Stimulated activated CD8-positive, alpha-beta memory T cell treated with anti-CD3 and anti-CD28 coated beads, Interleukin-12 subunit alpha, Interleukin-12 subunit beta, amount 100 ng/mL, for 4 hours (primary cell): ENCODE data around the gene ARID1A.

Experiments used
- DNase-seq: peaks from one replicate; pipeline ENCODE4 v3.0.0-alpha.2; 2020; ENCODE audit warnings: low read depth

The ARID1A gene

GRCh38 chr1:26761217-26761616 is 65.4 kb downstream of the ARID1A start:
- no peak for DNase-seq

- no peak for DNase-seq
These were observed 71.9 kb downstream of the ARID1A start for GRCh38 chr1:26767714-26768113.

GRCh38 chr1:26768755-26769154 is 72.9 kb downstream of the ARID1A start:
- no peak for DNase-seq

- DNase-seq, result no peak
These were observed 75.4 kb downstream of the ARID1A start for GRCh38 chr1:26771285-26771642.

- DNase-seq, result no peak
These were observed 76.0 kb downstream of the ARID1A start for GRCh38 chr1:26771643-26772321.

- no peak for DNase-seq
These were observed 76.9 kb downstream of the ARID1A start for GRCh38 chr1:26772687-26773086.

- DNase-seq, result no peak
These were observed 78.6 kb downstream of the ARID1A start for GRCh38 chr1:26774462-26774861.

- no peak for DNase-seq
These were observed 79.9 kb downstream of the ARID1A start for GRCh38 chr1:26775666-26776065.

- DNase-seq, result no peak
These were observed 83.4 kb downstream of the ARID1A start for GRCh38 chr1:26779098-26779668.

- DNase-seq, result no peak
These were observed 84.6 kb downstream of the ARID1A start for GRCh38 chr1:26780344-26780957.

- DNase-seq, result no peak
These were observed 85.5 kb downstream of the ARID1A start for GRCh38 chr1:26781206-26781825.

- DNase-seq, result no peak
These were observed 86.9 kb downstream of the ARID1A start for GRCh38 chr1:26782521-26783212.

- DNase-seq, result no peak
These were observed 87.8 kb downstream of the ARID1A start for GRCh38 chr1:26783646-26784022.

GRCh38 chr1:26784023-26784871 is 88.4 kb downstream of the ARID1A start:
- no peak for DNase-seq

- DNase-seq, result no peak
These were observed 89.1 kb downstream of the ARID1A start for GRCh38 chr1:26784886-26785285.

- DNase-seq, result no peak
These were observed 90.0 kb downstream of the ARID1A start for GRCh38 chr1:26785611-26786436.

GRCh38 chr1:26786437-26787380 is 90.9 kb downstream of the ARID1A start:
- no peak for DNase-seq

GRCh38 chr1:26787381-26787705 is 91.5 kb downstream of the ARID1A start:
- peak; percentile 62 for DNase-seq

- DNase-seq, result peak; percentile 85
These were observed 92.1 kb downstream of the ARID1A start, which contains the start of gene PIGV for GRCh38 chr1:26787706-26788514. Gene PIGV, plus strand, starts transcription at chr1:26787950. Its CDS starts 2,866 bp downstream, at chr1:26790816.
